BE2C (cell line): Measurements from ENCODE around the gene CNPY3.

ENCODE experiments used
- DNase-seq: peaks from one replicate; pipeline ENCODE4 v3.0.0-alpha.2; 2020
- H3K27me3 ChIP-seq: fragments of 250-450 bp; sonication (Bioruptor Pico); 2 replicates; pipeline ENCODE4 v1.5.1; 2020; ENCODE audit warnings: mild to moderate bottlenecking
- H3K36me3 ChIP-seq: fragments of 250-450 bp; sonication (Bioruptor Pico); 2 replicates; pipeline ENCODE4 v1.5.1; 2020; ENCODE audit warnings: mild to moderate bottlenecking
- H3K4me1 ChIP-seq: fragments of 250-450 bp; sonication (Bioruptor Pico); 2 replicates; pipeline ENCODE4 v1.5.1; 2020
- H3K4me3 ChIP-seq: 2 replicates; pipeline ENCODE4 v1.5.1; 2011; ENCODE audit warnings: low read depth, low read length
- H3K9me3 ChIP-seq: fragments of 250-450 bp; sonication (Bioruptor Pico); 2 replicates; pipeline ENCODE4 v1.5.1; 2020
- CTCF ChIP-seq: IDR thresholded peaks from 2 replicates; pipeline ENCODE4 v1.5.1; 2012; ENCODE audit warnings: mild to moderate bottlenecking, low read depth, low read length

CNPY3 gene

GRCh38 chr6:42933205-42933604, 3.9 kb downstream of the CNPY3 start:
- peaks cover 40% of the 10 kb centered on the region for H3K36me3 ChIP-seq
- H3K4me3 ChIP-seq: no peak overlapping the region

GRCh38 chr6:42935322-42935721, 6.0 kb downstream of the CNPY3 start:
- Histone ChIP-seq H3K4me1 (0 out of 2 replicates have a peak, but pooled peaks cover 2% of the 10 kb centered on the region), H3K4me3 (no peak overlapping the region), H3K27me3 (no peaks in the 10 kb centered on the region), H3K9me3 (no peaks in the 10 kb centered on the region), H3K36me3 (peaks cover 52% of the 10 kb centered on the region)
- no peak for TF ChIP-seq CTCF
- DNase-seq: no peak

More at GRCh38 chr6:42933205-42933604, 3.9 kb downstream of the CNPY3 start:
- Histone ChIP-seq H3K27me3 (no peaks in the 10 kb centered on the region), H3K4me1 (0 out of 2 replicates have a peak, but pooled peaks cover 2% of the 10 kb centered on the region), H3K9me3 (no peaks in the 10 kb centered on the region)
- TF ChIP-seq CTCF: no peak
- DNase-seq: no peak

- DNase-seq: no peak
- peaks cover 52% of the 10 kb centered on the region for H3K36me3 ChIP-seq
- no peak for TF ChIP-seq CTCF
- H3K9me3 ChIP-seq: no peaks in the 10 kb centered on the region
- no peaks in the 10 kb centered on the region for H3K27me3 ChIP-seq
- H3K4me1 ChIP-seq: no peaks in the 10 kb centered on the region
- no peak overlapping the region for H3K4me3 ChIP-seq
Measured at GRCh38 chr6:42936398-42936797, 7.1 kb downstream of the CNPY3 start.

GRCh38 chr6:42937548-42938427, 8.5 kb downstream of the CNPY3 start:
- no peak for DNase-seq
- peaks cover 52% of the 10 kb centered on the region for H3K36me3 ChIP-seq
- no peak for TF ChIP-seq CTCF

GRCh38 chr6:42938428-42938796, 9.1 kb downstream of the CNPY3 start:
- TF ChIP-seq CTCF: no peak
- H3K36me3 ChIP-seq: peaks cover 52% of the 10 kb centered on the region
- no peaks in the 10 kb centered on the region for H3K4me1 ChIP-seq
- no peaks in the 10 kb centered on the region for H3K9me3 ChIP-seq
- no peak for DNase-seq
- no peak overlapping the region for H3K4me3 ChIP-seq
- no peaks in the 10 kb centered on the region for H3K27me3 ChIP-seq

More at GRCh38 chr6:42937548-42938427, 8.5 kb downstream of the CNPY3 start:
- Histone ChIP-seq H3K4me1 (no peaks in the 10 kb centered on the region), H3K9me3 (no peaks in the 10 kb centered on the region), H3K4me3 (no peak overlapping the region), H3K27me3 (no peaks in the 10 kb centered on the region)
